SK-N-MC (cell line): ENCODE measurements around the gene CDC42EP1.
"Not testable (repeated sequence)": the region's sequence is repeated elsewhere in the genome, so short reads cannot be mapped to it uniquely, and the experiment has no call there.

Experiments used
- DNase-seq: peaks from one replicate; pipeline ENCODE4 v3.0.0-alpha.2; 2011; ENCODE audit warnings: low read depth, low spot score
- H3K27ac ChIP-seq: fragments of 200-600 bp; sonication (generic); 2 replicates; pipeline ENCODE4 v1.5.1; 2016; ENCODE audit warnings: mixed run types
- H3K36me3 ChIP-seq: fragments of 200-600 bp; sonication (generic); 2 replicates; pipeline ENCODE4 v1.6.1; 2017; ENCODE audit warnings: antibody characterized with exemption, low read length, mixed read lengths; ENCODE audit not compliant: insufficient read depth
- H3K4me3 ChIP-seq: fragments of 200-600 bp; sonication (generic); 2 replicates; pipeline ENCODE4 v1.5.1; 2016
- H3K9ac ChIP-seq: fragments of 200-600 bp; sonication (generic); 2 replicates; pipeline ENCODE4 v1.8.0; 2017; ENCODE audit warnings: mixed run types, mixed read lengths; ENCODE audit not compliant: insufficient read length
- H3K9me3 ChIP-seq: fragments of 200-600 bp; sonication (generic); 2 replicates; pipeline ENCODE4 v1.6.1; 2017; ENCODE audit warnings: low read depth, mild to moderate bottlenecking, antibody characterized with exemption, low read length, moderate library complexity, mixed read lengths
- EZH2 ChIP-seq: fragments of 200-600 bp; sonication (generic); IDR thresholded peaks from one replicate; pipeline ENCODE4 v1.6.1; 2017; ENCODE audit warnings: antibody characterized with exemption
- FOXP2 ChIP-seq: optimal IDR thresholded peaks from 2 replicates; pipeline ENCODE3; 2011; ENCODE audit warnings: mild to moderate bottlenecking, moderate library complexity; ENCODE audit not compliant: insufficient read depth; ENCODE audit errors: extremely low read length, control extremely low read depth
- POLR2AphosphoS5 ChIP-seq: IDR thresholded peaks from 2 replicates; pipeline ENCODE4 v1.6.1; 2012; ENCODE audit warnings: mild to moderate bottlenecking, low read depth, low read length, borderline replicate concordance

CDC42EP1 gene

GRCh38 chr22:37529652-37530345 lies 30.5 kb upstream of the CDC42EP1 start:
- H3K27ac ChIP-seq: no peak overlapping the region

GRCh38 chr22:37533995-37534394 lies 26.3 kb upstream of the CDC42EP1 start:
- no peak for TF ChIP-seq EZH2
- TF ChIP-seq FOXP2: no peak
- Histone ChIP-seq H3K27ac (no peak overlapping the region), H3K9ac (no peak overlapping the region), H3K36me3 (no peaks in the 10 kb centered on the region), H3K4me3 (no peak overlapping the region), H3K9me3 (no peaks in the 10 kb centered on the region)
- no peak for DNase-seq

More at GRCh38 chr22:37529652-37530345, 30.5 kb upstream of the CDC42EP1 start:
- TF ChIP-seq POLR2AphosphoS5 (no peak), EZH2 (no peak), FOXP2 (no peak)
- Histone ChIP-seq H3K9ac (no peak overlapping the region), H3K9me3 (no peaks in the 10 kb centered on the region), H3K36me3 (no peaks in the 10 kb centered on the region), H3K4me3 (no peak overlapping the region)
- no peak for DNase-seq

- H3K4me3 ChIP-seq: no peak overlapping the region
- no peak overlapping the region for H3K9ac ChIP-seq
- DNase-seq: no peak
- no peaks in the 10 kb centered on the region for H3K36me3 ChIP-seq
- H3K9me3 ChIP-seq: no peaks in the 10 kb centered on the region
- H3K27ac ChIP-seq: no peak overlapping the region
- TF ChIP-seq POLR2AphosphoS5 (no peak), EZH2 (no peak), FOXP2 (no peak)
These were observed 25.8 kb upstream of the CDC42EP1 start for GRCh38 chr22:37534445-37534844.

- Histone ChIP-seq H3K9me3 (no peaks in the 10 kb centered on the region), H3K27ac (no peak overlapping the region), H3K4me3 (no peak overlapping the region), H3K36me3 (no peaks in the 10 kb centered on the region), H3K9ac (no peak overlapping the region)
- no peak for DNase-seq
- no peak for TF ChIP-seq EZH2
- no peak for TF ChIP-seq POLR2AphosphoS5
- TF ChIP-seq FOXP2: no peak
These were observed 25.1 kb upstream of the CDC42EP1 start for GRCh38 chr22:37535159-37535558.

- Histone ChIP-seq H3K9ac (no peak overlapping the region), H3K36me3 (no peaks in the 10 kb centered on the region), H3K27ac (no peak overlapping the region), H3K9me3 (no peaks in the 10 kb centered on the region), H3K4me3 (no peak overlapping the region)
- TF ChIP-seq FOXP2 (no peak), POLR2AphosphoS5 (no peak), EZH2 (no peak)
- peak; percentile 60 for DNase-seq
These were observed 21.5 kb upstream of the CDC42EP1 start for GRCh38 chr22:37538590-37539357.

- H3K36me3 ChIP-seq, H3K9ac ChIP-seq, H3K9me3 ChIP-seq: not testable (repeated sequence)
These were observed 20.5 kb upstream of the CDC42EP1 start for GRCh38 chr22:37539790-37540189.

GRCh38 chr22:37542416-37542815 lies 17.9 kb upstream of the CDC42EP1 start:
- DNase-seq, H3K4me3 ChIP-seq, H3K9me3 ChIP-seq, H3K36me3 ChIP-seq, H3K9ac ChIP-seq: not testable (repeated sequence)
- peak overlapping the region; percentile 68 for H3K27ac ChIP-seq

More at GRCh38 chr22:37539790-37540189, 20.5 kb upstream of the CDC42EP1 start:
- not testable (repeated sequence) for H3K27ac ChIP-seq, H3K4me3 ChIP-seq, DNase-seq

- TF ChIP-seq POLR2AphosphoS5 (no peak), FOXP2 (no peak), EZH2 (no peak)
- Histone ChIP-seq H3K4me3 (no peak overlapping the region), H3K9me3 (no peaks in the 10 kb centered on the region), H3K27ac (no peak overlapping the region), H3K9ac (no peak overlapping the region), H3K36me3 (no peaks in the 10 kb centered on the region)
- no peak for DNase-seq
These were observed 17.3 kb upstream of the CDC42EP1 start for GRCh38 chr22:37542959-37543358.

GRCh38 chr22:37544955-37545702 lies 15.2 kb upstream of the CDC42EP1 start:
- no peak for TF ChIP-seq FOXP2
- TF ChIP-seq EZH2: no peak
- TF ChIP-seq POLR2AphosphoS5: no peak
- Histone ChIP-seq H3K4me3 (no peak overlapping the region; the same call in 1 of the 2 replicates), H3K27ac (no peak overlapping the region), H3K9ac (no peak overlapping the region), H3K36me3 (no peaks in the 10 kb centered on the region), H3K9me3 (no peaks in the 10 kb centered on the region)
- no peak for DNase-seq
